ENCODE measurements around the gene DNAJA4. TPM values are rescaled to one million over a fixed set of nuclear protein-coding genes. Genes with fewer than 3 reads are reported as not detected.

DNAJA4 gene
- total and polyA plus RNA-seq, 2 experiments from 2014 or later = 5.0 to 12.5 TPM

DNA sequence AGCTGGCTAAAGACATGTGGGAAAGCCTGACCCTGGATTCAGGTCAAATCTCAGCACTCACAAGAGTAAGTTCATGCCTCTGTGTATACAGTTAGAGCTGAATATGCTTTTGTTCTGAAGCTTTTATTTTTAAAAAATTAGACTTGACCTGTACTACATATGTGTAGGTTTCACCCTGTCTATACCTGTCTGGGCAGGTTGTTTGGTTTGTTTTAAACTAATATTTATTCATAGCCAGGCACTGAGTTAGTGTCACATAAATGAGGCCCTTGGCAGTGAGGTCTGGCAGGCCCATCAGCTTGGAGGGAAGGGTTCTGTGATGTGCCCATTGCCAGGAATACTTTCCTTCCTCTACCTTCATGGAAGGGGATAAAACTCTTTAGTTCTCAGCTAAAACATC lies 1.9 kb downstream of the DNAJA4 start (continued):
- TF ChIP-seq, protein P1, sequence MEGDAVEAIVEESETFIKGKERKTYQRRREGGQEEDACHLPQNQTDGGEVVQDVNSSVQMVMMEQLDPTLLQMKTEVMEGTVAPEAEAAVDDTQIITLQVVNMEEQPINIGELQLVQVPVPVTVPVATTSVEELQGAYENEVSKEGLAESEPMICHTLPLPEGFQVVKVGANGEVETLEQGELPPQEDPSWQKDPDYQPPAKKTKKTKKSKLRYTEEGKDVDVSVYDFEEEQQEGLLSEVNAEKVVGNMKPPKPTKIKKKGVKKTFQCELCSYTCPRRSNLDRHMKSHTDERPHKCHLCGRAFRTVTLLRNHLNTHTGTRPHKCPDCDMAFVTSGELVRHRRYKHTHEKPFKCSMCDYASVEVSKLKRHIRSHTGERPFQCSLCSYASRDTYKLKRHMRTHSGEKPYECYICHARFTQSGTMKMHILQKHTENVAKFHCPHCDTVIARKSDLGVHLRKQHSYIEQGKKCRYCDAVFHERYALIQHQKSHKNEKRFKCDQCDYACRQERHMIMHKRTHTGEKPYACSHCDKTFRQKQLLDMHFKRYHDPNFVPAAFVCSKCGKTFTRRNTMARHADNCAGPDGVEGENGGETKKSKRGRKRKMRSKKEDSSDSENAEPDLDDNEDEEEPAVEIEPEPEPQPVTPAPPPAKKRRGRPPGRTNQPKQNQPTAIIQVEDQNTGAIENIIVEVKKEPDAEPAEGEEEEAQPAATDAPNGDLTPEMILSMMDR (conservative IDR thresholded peaks at IDR 0.05; ENCODE audit: low read depth in 2 of 2) = no peak
- no peak for TF ChIP-seq ZNF331 (CRISPR knock-in tag; IDR thresholded peaks at IDR 0.05; ENCODE audit: low read depth)
- TF ChIP-seq JUNB (IDR thresholded peaks at IDR 0.05; ENCODE audit: unreplicated experiment) = no peak

DNA sequence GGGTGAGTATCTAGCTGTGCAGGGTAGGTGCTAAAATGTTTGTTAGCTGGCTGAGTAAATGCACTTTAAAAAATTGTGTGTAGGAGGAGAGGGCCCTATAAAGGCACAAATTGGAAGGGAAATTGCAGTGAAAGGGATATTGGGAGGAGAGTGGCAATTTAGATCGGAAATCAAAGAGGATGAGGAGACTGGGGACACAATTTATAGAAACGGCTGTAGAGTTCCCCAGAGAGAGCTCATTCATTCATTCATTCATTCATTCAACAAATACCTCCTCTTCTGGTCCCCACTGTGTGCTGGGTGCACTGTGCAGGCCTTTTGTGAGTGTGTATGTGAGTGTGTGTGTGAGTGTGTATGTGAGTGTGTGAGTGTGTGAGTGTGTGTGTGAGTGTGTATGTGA lies 2.4 kb downstream of the DNAJA4 start:
- H3K4me1 Mint-ChIP-seq = no peaks in the 10 kb centered on the region
- H3K9me2 ChIP-seq (ENCODE audit: insufficient read depth) = no peaks in the 10 kb centered on the region
- no peaks in the 10 kb centered on the region for H3K36me3 Mint-ChIP-seq (ENCODE audit: low read depth)
- H3K36me3 ChIP-seq (ENCODE audit: insufficient read depth) = no peaks in the 10 kb centered on the region
- no peak overlapping the region for H2AFZ ChIP-seq
- no peak overlapping the region for H3K4me3 Mint-ChIP-seq
- H3K4me3 ChIP-seq = no peak overlapping the region
- peaks cover 26% of the 10 kb centered on the region for H3K27me3 ChIP-seq (ENCODE audit: insufficient read depth)
- H3K9me3 Mint-ChIP-seq = no peaks in the 10 kb centered on the region
- H4K20me1 ChIP-seq (replicated peaks; ENCODE audit: insufficient read depth) = no peaks in the 10 kb centered on the region
- TF ChIP-seq EZH2phosphoT487 (IDR thresholded peaks at IDR 0.05; ENCODE audit: unreplicated experiment) = no peak
- TF ChIP-seq ZNF114 (CRISPR knock-in tag; IDR thresholded peaks at IDR 0.05) = no peak
- TF ChIP-seq CREB1 (CRISPR knock-in tag; IDR thresholded peaks at IDR 0.05; ENCODE audit: low read depth) = no peak
- TF ChIP-seq POLR2AphosphoS5 (IDR thresholded peaks at IDR 0.05; ENCODE audit: low read depth) = no peak
- TF ChIP-seq, protein P2, sequence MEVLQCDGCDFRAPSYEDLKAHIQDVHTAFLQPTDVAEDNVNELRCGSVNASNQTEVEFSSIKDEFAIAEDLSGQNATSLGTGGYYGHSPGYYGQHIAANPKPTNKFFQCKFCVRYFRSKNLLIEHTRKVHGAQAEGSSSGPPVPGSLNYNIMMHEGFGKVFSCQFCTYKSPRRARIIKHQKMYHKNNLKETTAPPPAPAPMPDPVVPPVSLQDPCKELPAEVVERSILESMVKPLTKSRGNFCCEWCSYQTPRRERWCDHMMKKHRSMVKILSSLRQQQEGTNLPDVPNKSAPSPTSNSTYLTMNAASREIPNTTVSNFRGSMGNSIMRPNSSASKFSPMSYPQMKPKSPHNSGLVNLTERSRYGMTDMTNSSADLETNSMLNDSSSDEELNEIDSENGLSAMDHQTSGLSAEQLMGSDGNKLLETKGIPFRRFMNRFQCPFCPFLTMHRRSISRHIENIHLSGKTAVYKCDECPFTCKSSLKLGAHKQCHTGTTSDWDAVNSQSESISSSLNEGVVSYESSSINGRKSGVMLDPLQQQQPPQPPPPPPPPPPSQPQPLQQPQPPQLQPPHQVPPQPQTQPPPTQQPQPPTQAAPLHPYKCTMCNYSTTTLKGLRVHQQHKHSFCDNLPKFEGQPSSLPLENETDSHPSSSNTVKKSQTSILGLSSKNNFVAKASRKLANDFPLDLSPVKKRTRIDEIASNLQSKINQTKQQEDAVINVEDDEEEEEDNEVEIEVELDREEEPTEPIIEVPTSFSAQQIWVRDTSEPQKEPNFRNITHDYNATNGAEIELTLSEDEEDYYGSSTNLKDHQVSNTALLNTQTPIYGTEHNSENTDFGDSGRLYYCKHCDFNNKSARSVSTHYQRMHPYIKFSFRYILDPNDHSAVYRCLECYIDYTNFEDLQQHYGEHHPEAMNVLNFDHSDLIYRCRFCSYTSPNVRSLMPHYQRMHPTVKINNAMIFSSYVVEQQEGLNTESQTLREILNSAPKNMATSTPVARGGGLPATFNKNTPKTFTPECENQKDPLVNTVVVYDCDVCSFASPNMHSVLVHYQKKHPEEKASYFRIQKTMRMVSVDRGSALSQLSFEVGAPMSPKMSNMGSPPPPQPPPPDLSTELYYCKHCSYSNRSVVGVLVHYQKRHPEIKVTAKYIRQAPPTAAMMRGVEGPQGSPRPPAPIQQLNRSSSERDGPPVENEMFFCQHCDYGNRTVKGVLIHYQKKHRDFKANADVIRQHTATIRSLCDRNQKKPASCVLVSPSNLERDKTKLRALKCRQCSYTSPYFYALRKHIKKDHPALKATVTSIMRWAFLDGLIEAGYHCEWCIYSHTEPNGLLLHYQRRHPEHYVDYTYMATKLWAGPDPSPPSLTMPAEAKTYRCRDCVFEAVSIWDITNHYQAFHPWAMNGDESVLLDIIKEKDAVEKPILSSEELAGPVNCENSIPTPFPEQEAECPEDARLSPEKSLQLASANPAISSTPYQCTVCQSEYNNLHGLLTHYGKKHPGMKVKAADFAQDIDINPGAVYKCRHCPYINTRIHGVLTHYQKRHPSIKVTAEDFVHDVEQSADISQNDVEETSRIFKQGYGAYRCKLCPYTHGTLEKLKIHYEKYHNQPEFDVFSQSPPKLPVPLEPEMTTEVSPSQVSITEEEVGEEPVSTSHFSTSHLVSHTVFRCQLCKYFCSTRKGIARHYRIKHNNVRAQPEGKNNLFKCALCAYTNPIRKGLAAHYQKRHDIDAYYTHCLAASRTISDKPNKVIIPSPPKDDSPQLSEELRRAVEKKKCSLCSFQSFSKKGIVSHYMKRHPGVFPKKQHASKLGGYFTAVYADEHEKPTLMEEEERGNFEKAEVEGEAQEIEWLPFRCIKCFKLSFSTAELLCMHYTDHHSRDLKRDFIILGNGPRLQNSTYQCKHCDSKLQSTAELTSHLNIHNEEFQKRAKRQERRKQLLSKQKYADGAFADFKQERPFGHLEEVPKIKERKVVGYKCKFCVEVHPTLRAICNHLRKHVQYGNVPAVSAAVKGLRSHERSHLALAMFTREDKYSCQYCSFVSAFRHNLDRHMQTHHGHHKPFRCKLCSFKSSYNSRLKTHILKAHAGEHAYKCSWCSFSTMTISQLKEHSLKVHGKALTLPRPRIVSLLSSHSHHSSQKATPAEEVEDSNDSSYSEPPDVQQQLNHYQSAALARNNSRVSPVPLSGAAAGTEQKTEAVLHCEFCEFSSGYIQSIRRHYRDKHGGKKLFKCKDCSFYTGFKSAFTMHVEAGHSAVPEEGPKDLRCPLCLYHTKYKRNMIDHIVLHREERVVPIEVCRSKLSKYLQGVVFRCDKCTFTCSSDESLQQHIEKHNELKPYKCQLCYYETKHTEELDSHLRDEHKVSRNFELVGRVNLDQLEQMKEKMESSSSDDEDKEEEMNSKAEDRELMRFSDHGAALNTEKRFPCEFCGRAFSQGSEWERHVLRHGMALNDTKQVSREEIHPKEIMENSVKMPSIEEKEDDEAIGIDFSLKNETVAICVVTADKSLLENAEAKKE (CRISPR knock-in tag; IDR thresholded peaks at IDR 0.05) = no peak
- TF ChIP-seq, protein P3, sequence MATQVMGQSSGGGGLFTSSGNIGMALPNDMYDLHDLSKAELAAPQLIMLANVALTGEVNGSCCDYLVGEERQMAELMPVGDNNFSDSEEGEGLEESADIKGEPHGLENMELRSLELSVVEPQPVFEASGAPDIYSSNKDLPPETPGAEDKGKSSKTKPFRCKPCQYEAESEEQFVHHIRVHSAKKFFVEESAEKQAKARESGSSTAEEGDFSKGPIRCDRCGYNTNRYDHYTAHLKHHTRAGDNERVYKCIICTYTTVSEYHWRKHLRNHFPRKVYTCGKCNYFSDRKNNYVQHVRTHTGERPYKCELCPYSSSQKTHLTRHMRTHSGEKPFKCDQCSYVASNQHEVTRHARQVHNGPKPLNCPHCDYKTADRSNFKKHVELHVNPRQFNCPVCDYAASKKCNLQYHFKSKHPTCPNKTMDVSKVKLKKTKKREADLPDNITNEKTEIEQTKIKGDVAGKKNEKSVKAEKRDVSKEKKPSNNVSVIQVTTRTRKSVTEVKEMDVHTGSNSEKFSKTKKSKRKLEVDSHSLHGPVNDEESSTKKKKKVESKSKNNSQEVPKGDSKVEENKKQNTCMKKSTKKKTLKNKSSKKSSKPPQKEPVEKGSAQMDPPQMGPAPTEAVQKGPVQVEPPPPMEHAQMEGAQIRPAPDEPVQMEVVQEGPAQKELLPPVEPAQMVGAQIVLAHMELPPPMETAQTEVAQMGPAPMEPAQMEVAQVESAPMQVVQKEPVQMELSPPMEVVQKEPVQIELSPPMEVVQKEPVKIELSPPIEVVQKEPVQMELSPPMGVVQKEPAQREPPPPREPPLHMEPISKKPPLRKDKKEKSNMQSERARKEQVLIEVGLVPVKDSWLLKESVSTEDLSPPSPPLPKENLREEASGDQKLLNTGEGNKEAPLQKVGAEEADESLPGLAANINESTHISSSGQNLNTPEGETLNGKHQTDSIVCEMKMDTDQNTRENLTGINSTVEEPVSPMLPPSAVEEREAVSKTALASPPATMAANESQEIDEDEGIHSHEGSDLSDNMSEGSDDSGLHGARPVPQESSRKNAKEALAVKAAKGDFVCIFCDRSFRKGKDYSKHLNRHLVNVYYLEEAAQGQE (IDR thresholded peaks at IDR 0.05; ENCODE audit: unreplicated experiment) = no peak
- TF ChIP-seq, protein P4, sequence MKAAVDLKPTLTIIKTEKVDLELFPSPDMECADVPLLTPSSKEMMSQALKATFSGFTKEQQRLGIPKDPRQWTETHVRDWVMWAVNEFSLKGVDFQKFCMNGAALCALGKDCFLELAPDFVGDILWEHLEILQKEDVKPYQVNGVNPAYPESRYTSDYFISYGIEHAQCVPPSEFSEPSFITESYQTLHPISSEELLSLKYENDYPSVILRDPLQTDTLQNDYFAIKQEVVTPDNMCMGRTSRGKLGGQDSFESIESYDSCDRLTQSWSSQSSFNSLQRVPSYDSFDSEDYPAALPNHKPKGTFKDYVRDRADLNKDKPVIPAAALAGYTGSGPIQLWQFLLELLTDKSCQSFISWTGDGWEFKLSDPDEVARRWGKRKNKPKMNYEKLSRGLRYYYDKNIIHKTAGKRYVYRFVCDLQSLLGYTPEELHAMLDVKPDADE (IDR thresholded peaks at IDR 0.05) = no peak
- TF ChIP-seq, protein P1 (conservative IDR thresholded peaks at IDR 0.05; ENCODE audit: low read depth in 2 of 2) = no peak
- no peak for TF ChIP-seq ZNF331 (CRISPR knock-in tag; IDR thresholded peaks at IDR 0.05; ENCODE audit: low read depth)
- no peak for TF ChIP-seq JUNB (IDR thresholded peaks at IDR 0.05; ENCODE audit: unreplicated experiment)
- no peaks in the 10 kb centered on the region for H3K4me1 ChIP-seq (ENCODE audit: insufficient read depth)
- H3K27ac Mint-ChIP-seq = no peak overlapping the region
- DNase-seq (ENCODE audit: low spot score) = no peak
- peaks cover 19% of the 10 kb centered on the region for H3K27me3 Mint-ChIP-seq (ENCODE audit: insufficient read depth, low read depth, poor library complexity)
- no peak for ATAC-seq
- H3K4me2 ChIP-seq = no peak overlapping the region
- peaks cover 8% of the 10 kb centered on the region; the same call in 1 of the 2 replicates for H3F3A ChIP-seq (replicated peaks; ENCODE audit: low read depth)
- no peak overlapping the region for H3K27ac ChIP-seq (ENCODE audit: low read depth)
- no peaks in the 10 kb centered on the region for H3K79me2 ChIP-seq (replicated peaks; ENCODE audit: insufficient read depth)
